Measurements from ENCODE around the gene RB1. TPM values are rescaled to one million over a fixed set of nuclear protein-coding genes. Genes with fewer than 3 reads are reported as not detected.

RB1 gene
- polyA plus RNA-seq, 1 donor from 2014 or later, result 29.5 TPM

DNA sequence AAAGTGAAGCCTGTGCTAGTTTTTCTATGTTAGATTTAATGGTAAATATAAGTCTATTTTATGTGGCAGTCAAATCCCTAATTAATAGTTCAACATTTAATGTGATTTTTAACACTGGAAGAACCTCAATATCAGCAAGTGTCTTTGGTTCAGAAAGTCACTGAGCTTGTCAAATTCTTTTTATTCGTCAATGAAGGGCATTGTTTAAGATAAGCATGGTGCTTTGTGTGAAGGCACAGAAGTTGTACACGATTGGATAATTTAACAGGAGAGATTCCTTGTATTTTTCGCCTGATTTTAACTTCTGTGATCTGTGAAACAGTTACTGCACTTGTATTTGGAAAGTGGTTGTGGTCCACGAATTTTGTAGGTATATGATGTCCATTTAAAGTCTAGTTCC is 30.2 kb upstream of the RB1 start:
- TF ChIP-seq MXI1 (conservative IDR thresholded peaks at IDR 0.05; ENCODE audit: poor library complexity, severe bottlenecking), result no peak
- no peak for TF ChIP-seq RAD21 (conservative IDR thresholded peaks at IDR 0.05)
- TF ChIP-seq SMC3 (conservative IDR thresholded peaks at IDR 0.05; ENCODE audit: poor library complexity), result no peak
- TF ChIP-seq, protein P1, sequence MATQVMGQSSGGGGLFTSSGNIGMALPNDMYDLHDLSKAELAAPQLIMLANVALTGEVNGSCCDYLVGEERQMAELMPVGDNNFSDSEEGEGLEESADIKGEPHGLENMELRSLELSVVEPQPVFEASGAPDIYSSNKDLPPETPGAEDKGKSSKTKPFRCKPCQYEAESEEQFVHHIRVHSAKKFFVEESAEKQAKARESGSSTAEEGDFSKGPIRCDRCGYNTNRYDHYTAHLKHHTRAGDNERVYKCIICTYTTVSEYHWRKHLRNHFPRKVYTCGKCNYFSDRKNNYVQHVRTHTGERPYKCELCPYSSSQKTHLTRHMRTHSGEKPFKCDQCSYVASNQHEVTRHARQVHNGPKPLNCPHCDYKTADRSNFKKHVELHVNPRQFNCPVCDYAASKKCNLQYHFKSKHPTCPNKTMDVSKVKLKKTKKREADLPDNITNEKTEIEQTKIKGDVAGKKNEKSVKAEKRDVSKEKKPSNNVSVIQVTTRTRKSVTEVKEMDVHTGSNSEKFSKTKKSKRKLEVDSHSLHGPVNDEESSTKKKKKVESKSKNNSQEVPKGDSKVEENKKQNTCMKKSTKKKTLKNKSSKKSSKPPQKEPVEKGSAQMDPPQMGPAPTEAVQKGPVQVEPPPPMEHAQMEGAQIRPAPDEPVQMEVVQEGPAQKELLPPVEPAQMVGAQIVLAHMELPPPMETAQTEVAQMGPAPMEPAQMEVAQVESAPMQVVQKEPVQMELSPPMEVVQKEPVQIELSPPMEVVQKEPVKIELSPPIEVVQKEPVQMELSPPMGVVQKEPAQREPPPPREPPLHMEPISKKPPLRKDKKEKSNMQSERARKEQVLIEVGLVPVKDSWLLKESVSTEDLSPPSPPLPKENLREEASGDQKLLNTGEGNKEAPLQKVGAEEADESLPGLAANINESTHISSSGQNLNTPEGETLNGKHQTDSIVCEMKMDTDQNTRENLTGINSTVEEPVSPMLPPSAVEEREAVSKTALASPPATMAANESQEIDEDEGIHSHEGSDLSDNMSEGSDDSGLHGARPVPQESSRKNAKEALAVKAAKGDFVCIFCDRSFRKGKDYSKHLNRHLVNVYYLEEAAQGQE (IDR thresholded peaks at IDR 0.05; ENCODE audit: borderline replicate concordance), result no peak
- Histone ChIP-seq H3K79me2 (replicated peaks; ENCODE audit: insufficient read depth, low read length) (no peaks in the 10 kb centered on the region), H3K36me3 (ENCODE audit: insufficient read depth, low read length) (peaks cover 13% of the 10 kb centered on the region), H4K20me1 (ENCODE audit: insufficient read depth) (no peaks in the 10 kb centered on the region), H3K9me3 (ENCODE audit: low read length) (no peaks in the 10 kb centered on the region), H3K9ac (ENCODE audit: low read length) (no peak overlapping the region), H3K27me3 (ENCODE audit: insufficient read depth, low read depth, low read length) (no peaks in the 10 kb centered on the region), H3K9me2 (ENCODE audit: insufficient read depth, low read length) (no peaks in the 10 kb centered on the region), H2AFZ (ENCODE audit: low read depth, low read length) (no peak overlapping the region), H3K4me3 (ENCODE audit: low read length) (no peak overlapping the region), H3F3A (ENCODE audit: insufficient read depth, low read length, poor library complexity, severe bottlenecking) (no peaks in the 10 kb centered on the region), H3K4me2 (ENCODE audit: low read length) (no peak overlapping the region), H3K27ac (ENCODE audit: low read length) (no peak overlapping the region)

DNA sequence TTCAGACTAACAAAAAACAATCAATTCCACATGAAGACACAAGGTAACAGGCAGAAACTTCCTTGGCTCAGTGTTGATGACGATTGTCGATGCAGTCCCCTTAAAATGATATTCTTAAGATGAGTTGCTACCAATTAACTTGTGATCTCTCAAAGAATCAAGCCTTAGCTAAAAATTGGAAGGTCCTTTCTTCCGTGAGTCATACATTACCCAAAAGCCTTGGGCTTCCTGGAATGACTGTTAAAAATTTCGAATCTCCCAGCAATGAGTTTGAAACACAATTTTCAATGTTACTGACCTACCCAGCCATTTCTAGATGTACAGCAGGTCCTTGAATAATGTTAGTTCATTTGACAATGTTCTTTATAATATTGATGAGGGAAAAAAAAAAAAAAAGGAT is 28.0 kb upstream of the RB1 start:
- Histone ChIP-seq H4K20me1 (ENCODE audit: insufficient read depth) (no peaks in the 10 kb centered on the region), H3K4me3 (ENCODE audit: low read length) (no peak overlapping the region), H3K9me3 (ENCODE audit: low read length) (no peaks in the 10 kb centered on the region), H3F3A (ENCODE audit: insufficient read depth, low read length, poor library complexity, severe bottlenecking) (no peaks in the 10 kb centered on the region), H3K79me2 (replicated peaks; ENCODE audit: insufficient read depth, low read length) (no peaks in the 10 kb centered on the region), H3K9ac (ENCODE audit: low read length) (no peak overlapping the region), H3K27me3 (ENCODE audit: insufficient read depth, low read depth, low read length) (no peaks in the 10 kb centered on the region), H2AFZ (ENCODE audit: low read depth, low read length) (no peak overlapping the region), H3K36me3 (ENCODE audit: insufficient read depth, low read length) (peaks cover 9% of the 10 kb centered on the region), H3K27ac (ENCODE audit: low read length) (no peak overlapping the region), H3K9me2 (ENCODE audit: insufficient read depth, low read length) (no peaks in the 10 kb centered on the region), H3K4me2 (ENCODE audit: low read length) (no peak overlapping the region)
- TF ChIP-seq EZH2 (IDR thresholded peaks at IDR 0.05; ENCODE audit: borderline replicate concordance, insufficient read depth, low read length, poor library complexity, severe bottlenecking) (no peak), POLR2AphosphoS5 (IDR thresholded peaks at IDR 0.05) (no peak), SMC3 (conservative IDR thresholded peaks at IDR 0.05; ENCODE audit: poor library complexity) (no peak), TAF1 (IDR thresholded peaks at IDR 0.05; ENCODE audit: low read depth) (no peak), RAD21 (conservative IDR thresholded peaks at IDR 0.05) (no peak), EP300 (conservative IDR thresholded peaks at IDR 0.05; ENCODE audit: poor library complexity, severe bottlenecking) (no peak), MXI1 (conservative IDR thresholded peaks at IDR 0.05; ENCODE audit: poor library complexity, severe bottlenecking) (no peak)
- TF ChIP-seq, protein P1 (IDR thresholded peaks at IDR 0.05; ENCODE audit: borderline replicate concordance), result no peak
- TF ChIP-seq, protein P2, sequence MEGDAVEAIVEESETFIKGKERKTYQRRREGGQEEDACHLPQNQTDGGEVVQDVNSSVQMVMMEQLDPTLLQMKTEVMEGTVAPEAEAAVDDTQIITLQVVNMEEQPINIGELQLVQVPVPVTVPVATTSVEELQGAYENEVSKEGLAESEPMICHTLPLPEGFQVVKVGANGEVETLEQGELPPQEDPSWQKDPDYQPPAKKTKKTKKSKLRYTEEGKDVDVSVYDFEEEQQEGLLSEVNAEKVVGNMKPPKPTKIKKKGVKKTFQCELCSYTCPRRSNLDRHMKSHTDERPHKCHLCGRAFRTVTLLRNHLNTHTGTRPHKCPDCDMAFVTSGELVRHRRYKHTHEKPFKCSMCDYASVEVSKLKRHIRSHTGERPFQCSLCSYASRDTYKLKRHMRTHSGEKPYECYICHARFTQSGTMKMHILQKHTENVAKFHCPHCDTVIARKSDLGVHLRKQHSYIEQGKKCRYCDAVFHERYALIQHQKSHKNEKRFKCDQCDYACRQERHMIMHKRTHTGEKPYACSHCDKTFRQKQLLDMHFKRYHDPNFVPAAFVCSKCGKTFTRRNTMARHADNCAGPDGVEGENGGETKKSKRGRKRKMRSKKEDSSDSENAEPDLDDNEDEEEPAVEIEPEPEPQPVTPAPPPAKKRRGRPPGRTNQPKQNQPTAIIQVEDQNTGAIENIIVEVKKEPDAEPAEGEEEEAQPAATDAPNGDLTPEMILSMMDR (IDR thresholded peaks at IDR 0.05; ENCODE audit: poor library complexity, severe bottlenecking), result no peak

Measured in neural cell (in vitro differentiated cells).